Hematopoietic multipotent progenitor cell (in vitro differentiated cells): ENCODE results near the gene PATL1. TPM values are rescaled to one million over a fixed set of nuclear protein-coding genes. Genes with fewer than 3 reads are reported as not detected.
"Not testable (repeated sequence)": the region's sequence is repeated elsewhere in the genome, so short reads cannot be mapped to it uniquely, and the experiment has no call there.

Experiments
- DNase-seq, 3 donors: peaks; one replicate each; pipeline ENCODE4 v3.0.0-alpha.2; 2011 to 2015; ENCODE audit warnings: low read depth in 2 of 3, low spot score in 2 of 3
- total RNA-seq: library from RNA; depleted of rRNA; stranded (reverse); fragments of >200 nt; gene quantifications from one replicate; pipeline ENCODE4 v1.2.3, GENCODE V29; 2012

PATL1 gene
- total RNA-seq, 1 donor, result 8.3 TPM

- DNase-seq, result no peak
These were observed 9.4 kb upstream of the PATL1 start for GRCh38 chr11:59678118-59678812.

DNA sequence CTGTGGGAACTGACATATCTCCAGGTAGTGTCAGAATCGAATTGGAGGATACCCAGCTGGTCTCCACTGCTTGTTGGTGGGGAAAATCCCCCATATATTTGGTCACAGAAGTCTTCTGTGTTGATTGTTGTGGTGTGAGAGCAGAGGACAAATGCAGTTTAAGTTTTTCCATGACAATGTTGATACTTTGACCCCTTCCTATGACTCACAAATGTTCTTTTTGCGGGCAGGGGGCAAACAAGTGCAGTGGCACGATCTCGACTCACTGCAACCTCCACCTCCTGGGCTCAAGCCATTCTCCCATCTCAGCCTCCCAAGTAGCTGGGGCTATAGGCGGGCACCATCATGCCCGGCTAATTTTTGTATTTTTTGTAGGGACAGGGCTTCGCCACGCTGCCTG is 7.4 kb upstream of the PATL1 start:
- no peak for DNase-seq

GRCh38 chr11:59674291-59674690 is 5.5 kb upstream of the PATL1 start:
- DNase-seq, result no peak

GRCh38 chr11:59673291-59673690 is 4.5 kb upstream of the PATL1 start:
- no peak for DNase-seq

DNA sequence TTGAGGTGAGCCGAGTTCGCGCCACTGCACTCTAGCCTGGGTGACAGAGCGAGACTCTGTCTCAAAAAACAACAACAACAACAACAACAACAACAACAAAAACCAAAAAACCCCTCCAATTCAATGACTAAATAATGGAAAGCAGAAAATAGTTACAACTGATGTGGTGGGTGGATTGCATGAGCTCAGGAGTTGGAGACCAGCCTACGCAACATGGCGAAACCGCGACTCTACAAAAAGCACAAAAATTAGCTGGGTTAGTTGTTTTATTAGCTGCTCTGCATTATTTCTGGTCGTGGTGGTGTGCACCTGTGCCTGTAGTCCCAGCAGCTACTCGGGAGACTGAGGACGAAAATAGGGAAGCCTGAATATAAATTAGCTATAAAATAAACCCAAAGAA is 2.6 kb upstream of the PATL1 start:
- no peak for DNase-seq

- no peak for DNase-seq
These were observed 773 bp upstream of the PATL1 start for GRCh38 chr11:59669611-59670009.

- DNase-seq, result peak in 2 of 3 donors; percentile 3 to 63
These were observed 468 bp downstream of the PATL1 start for GRCh38 chr11:59668188-59668949.

GRCh38 chr11:59667812-59668187 is 1.0 kb downstream of the PATL1 start:
- no peak for DNase-seq

DNA sequence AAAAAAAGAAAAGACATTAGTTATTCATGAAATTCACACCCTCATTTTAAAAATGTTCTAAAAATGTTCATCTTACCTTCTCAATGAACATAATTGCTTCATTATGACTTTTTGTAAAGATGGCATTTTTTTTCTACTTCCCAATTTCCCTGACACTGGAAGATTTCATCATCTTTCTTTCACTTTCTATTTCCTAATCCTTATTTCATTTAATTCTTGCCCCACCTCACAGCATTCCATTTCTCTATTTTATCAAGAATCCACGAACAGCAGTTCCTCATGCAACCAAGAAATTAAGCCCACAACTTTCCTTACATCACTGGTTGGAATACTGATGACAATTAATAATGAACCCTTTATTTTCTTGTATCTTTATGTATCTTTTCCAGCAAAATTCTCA is 1.9 kb downstream of the PATL1 start:
- no peak for DNase-seq

DNA sequence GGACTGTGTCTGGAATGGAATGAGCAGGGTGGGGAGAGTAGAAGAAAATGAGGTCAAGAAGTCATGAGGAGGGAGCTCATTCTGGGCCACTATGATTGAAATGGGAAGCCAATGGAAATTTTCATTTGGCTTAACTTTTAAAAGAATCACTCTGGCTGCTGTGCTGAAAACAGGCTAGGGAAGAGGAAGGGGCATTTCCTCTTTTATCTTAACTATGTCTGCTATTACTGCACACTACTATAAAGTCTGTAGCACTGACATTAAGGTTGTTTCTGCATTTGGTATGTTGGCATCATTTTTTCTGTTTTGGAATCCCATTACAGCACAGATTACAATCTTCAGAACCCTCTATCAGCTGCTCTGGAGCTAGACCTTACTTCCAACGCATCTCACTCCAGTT is 8.2 kb downstream of the PATL1 start:
- DNase-seq, result no peak

GRCh38 chr11:59659981-59660380 is 8.9 kb downstream of the PATL1 start:
- DNase-seq, result no peak

- DNase-seq, result no peak
These were observed 10.8 kb downstream of the PATL1 start for GRCh38 chr11:59658036-59658435.

DNA sequence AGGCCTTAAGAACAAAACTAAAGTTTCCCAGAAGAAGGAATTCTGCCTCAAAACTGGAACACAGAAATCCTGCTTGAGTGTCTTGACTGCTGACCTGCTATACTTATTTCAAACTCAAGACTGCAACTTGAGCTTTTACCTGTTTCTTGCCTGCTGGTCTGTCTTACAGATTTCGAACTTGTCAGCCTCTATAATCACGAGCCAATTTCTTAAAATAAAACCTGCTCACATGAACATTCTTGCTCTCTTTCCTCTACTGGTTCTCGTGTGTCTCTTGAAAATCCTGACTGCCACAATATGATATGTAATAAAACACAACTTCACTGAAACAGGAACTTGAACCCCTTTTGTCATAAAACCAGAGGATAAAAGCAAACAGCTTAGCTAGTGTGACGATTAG is 13.9 kb downstream of the PATL1 start:
- no peak for DNase-seq

DNA sequence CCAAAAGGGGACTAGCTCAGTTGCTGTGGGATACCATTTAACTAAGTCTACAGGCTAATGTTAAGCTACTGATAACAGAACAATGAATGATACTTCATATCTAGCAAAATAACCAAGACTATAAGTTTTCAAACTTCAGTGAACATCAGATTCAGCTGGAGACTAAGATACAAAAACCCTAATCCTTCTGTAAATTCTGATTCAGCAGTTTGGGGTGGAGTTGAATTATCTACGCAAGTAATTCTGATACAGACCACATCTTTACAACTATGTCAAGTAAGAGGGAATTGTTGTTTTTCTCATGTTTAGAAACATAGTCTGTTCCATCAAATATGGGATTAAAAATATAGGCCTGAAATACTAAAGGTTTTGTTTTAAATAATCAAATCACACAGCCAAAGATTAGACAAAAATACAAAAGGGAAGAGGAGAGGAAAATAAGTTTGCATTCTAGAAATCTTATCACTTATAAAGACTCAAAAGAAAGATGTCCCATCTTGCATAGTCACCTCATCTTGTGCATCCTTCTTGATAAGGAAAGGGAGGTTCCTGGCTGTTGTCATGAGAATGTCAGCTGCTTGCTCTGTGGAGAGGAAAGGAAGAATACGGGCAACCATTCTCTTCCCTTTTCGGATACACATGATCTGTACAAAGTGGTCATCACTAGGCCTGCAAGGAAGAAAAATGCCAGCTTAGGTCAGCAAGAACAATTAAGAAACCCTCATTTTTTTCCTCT is 21.4 kb downstream of the PATL1 start:
- no peak for DNase-seq

DNA sequence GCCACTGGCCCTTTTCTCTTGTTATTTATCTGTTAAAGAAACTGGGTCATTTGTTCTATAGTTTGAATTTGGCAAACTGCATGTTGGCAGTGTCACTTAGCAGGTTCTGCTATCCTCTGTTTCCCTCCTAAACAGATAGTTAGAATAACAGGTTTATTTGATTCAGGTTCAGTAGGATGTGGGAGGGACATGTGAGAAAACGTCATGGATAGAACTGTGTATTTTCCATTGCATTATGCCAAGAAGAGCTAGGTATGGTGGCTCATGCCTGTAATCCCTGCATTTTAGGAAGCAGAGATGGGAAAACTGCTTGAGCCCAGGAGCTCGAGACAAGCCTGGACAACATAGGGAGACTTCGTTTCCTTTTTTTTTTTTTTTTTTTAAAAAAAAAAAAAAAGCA is 24.3 kb downstream of the PATL1 start:
- no peak for DNase-seq

GRCh38 chr11:59643390-59643789 is 25.4 kb downstream of the PATL1 start:
- DNase-seq, result no peak

DNA sequence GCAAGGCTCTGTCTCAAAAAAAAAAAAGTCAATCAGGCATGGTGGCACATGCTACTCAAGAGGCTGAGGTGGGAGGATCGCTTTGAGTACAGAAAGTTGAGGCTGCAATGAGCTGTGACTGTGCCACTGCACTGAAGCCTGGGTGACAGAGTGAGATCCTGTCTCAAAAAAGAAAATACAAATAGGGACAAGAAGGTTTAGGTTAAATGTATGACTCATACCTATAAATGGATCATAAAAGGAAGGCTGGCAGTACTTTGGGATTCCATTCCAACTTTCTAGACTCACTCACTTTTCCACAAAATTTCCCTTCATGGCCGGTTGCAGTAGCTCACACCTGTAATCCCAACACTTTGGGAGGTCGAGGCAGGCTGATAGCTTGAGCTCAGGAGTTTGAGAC is 27.7 kb downstream of the PATL1 start:
- no peak for DNase-seq

DNA sequence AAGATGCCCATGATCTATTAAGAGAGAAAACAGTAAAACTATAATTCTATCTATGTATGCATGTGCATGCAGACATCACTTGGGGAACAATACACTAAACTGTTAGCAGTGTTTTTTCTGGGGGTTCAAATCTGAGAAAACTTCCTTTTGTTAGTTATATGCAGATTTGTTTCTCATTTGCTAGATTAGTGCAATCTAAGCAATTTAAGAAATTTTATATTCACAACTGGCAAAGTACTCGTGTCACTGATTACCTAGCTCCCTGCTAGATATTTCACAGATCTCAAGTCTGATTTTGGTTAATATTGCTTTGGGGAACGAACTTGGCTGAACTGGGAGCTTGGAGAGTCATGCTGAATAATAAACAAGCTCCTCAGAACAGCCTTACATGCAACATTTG is 38.3 kb downstream of the PATL1 start:
- DNase-seq, result no peak

- DNase-seq, result no peak
These were observed 38.8 kb downstream of the PATL1 start for GRCh38 chr11:59629996-59630395.

GRCh38 chr11:59626969-59627368 is 41.9 kb downstream of the PATL1 start:
- DNase-seq, result not testable (repeated sequence)

GRCh38 chr11:59625703-59626102 is 43.1 kb downstream of the PATL1 start:
- no peak for DNase-seq

DNA sequence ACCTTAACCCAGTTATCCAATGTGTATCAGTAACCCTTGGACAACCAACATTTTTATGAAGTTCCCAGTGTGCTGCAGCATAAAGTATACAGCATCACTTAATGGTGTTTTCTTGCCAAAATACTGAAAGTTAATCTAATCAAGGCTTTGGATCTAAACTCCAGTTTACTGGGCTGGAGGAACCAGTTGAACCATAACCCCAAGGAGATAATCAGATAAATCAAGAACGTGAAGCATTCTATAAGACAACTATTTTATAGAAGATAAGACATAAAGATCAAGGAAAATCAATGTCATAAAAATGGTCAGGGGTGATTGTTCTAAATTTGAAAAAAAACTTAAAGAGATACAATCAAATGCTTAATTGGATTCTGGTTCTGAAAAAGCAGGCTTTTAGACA is 51.0 kb downstream of the PATL1 start:
- DNase-seq, result no peak
